ENCODE data around the gene DCUN1D2.

DNA sequence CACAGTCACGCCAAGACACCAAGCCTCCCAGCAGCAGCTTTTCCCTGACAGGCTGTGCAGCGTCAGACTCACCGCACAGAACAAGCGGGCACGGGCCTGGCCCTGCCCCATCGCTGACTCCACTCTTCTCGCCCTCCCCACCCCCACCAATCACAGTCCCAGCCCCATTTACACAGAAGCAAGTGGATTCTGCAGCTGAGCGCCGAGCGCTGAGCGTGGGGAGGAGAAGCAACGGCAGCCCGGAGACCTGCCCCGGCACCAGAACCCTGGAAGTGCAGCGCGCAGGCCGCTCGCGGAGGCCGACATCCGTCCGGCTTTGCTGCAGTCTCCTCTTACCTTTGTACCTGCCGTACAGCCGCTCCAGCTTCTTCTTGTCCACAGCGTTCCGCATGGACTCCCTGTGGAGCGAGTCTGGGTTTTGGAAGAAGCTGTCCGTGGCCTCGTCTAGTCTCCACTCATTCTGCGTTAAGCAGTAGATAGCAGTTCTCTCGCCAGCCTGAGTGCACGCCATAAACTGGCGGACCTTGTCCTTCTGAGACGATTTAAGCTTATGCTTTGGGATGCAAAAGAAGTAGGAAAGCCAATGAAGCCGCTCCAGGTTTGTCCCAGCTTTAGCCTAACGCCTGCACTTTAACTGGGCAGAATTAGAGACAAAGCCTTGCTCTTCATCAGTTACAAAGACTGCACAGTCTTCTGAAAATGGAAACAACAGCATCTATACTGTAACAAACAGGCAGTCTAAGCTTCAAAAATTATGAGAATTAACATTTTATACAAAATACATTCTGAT, 6.8 kb downstream of the DCUN1D2 start:
- TF ChIP-seq, protein P1, sequence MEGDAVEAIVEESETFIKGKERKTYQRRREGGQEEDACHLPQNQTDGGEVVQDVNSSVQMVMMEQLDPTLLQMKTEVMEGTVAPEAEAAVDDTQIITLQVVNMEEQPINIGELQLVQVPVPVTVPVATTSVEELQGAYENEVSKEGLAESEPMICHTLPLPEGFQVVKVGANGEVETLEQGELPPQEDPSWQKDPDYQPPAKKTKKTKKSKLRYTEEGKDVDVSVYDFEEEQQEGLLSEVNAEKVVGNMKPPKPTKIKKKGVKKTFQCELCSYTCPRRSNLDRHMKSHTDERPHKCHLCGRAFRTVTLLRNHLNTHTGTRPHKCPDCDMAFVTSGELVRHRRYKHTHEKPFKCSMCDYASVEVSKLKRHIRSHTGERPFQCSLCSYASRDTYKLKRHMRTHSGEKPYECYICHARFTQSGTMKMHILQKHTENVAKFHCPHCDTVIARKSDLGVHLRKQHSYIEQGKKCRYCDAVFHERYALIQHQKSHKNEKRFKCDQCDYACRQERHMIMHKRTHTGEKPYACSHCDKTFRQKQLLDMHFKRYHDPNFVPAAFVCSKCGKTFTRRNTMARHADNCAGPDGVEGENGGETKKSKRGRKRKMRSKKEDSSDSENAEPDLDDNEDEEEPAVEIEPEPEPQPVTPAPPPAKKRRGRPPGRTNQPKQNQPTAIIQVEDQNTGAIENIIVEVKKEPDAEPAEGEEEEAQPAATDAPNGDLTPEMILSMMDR (IDR thresholded peaks at IDR 0.05), result no peak
- TF ChIP-seq POLR2A (IDR thresholded peaks at IDR 0.05) (no peak), POLR2AphosphoS5 (IDR thresholded peaks at IDR 0.05) (no peak)
